ENCODE data around the gene CDK9. TPM values are rescaled to one million over a fixed set of nuclear protein-coding genes. Genes with fewer than 3 reads are reported as not detected.

The CDK9 gene
- polyA plus RNA-seq, 1 experiment, result 45.9 TPM

GRCh38 chr9:127773981-127774380, 11.9 kb upstream of the CDK9 start:
- Histone ChIP-seq H3K27ac (ENCODE audit: low read depth, low read length) (no peak overlapping the region), H3K4me3 (ENCODE audit: low read depth, low read length) (no peak overlapping the region), H3K9me3 (ENCODE audit: control insufficient read depth, insufficient read depth, low read length) (no peaks in the 10 kb centered on the region), H3K27me3 (ENCODE audit: control insufficient read depth, insufficient read depth, low read length) (no peaks in the 10 kb centered on the region)
- CTCF ChIA-PET, result no interaction called here
- POLR2A ChIA-PET, result no interaction called here
- DNase-seq (ENCODE audit: low read depth, low spot score), result no peak
- no peak for TF ChIP-seq CTCF (IDR thresholded peaks at IDR 0.05; ENCODE audit: low read depth, low read length)

- Histone ChIP-seq H3K9me3 (ENCODE audit: control insufficient read depth, insufficient read depth, low read length) (no peaks in the 10 kb centered on the region), H3K27ac (ENCODE audit: low read depth, low read length) (no peak overlapping the region), H3K27me3 (ENCODE audit: control insufficient read depth, insufficient read depth, low read length) (peaks cover 4% of the 10 kb centered on the region), H3K4me3 (ENCODE audit: low read depth, low read length) (no peak overlapping the region)
- no peak for TF ChIP-seq CTCF (IDR thresholded peaks at IDR 0.05; ENCODE audit: low read depth, low read length)
- no peak for DNase-seq (ENCODE audit: low read depth, low spot score)
- ChIA-PET POLR2A (no interaction called here), CTCF (no interaction called here)
Observed at GRCh38 chr9:127776195-127776923, 9.5 kb upstream of the CDK9 start.

GRCh38 chr9:127776924-127777289, 8.9 kb upstream of the CDK9 start:
- H3K27ac ChIP-seq (ENCODE audit: low read depth, low read length), result no peak overlapping the region
- no peaks in the 10 kb centered on the region for H3K9me3 ChIP-seq (ENCODE audit: control insufficient read depth, insufficient read depth, low read length)
- ChIA-PET CTCF (no interaction called here), POLR2A (no interaction called here)
- no peak overlapping the region for H3K4me3 ChIP-seq (ENCODE audit: low read depth, low read length)
- DNase-seq (ENCODE audit: low read depth, low spot score), result no peak
- peaks cover 4% of the 10 kb centered on the region for H3K27me3 ChIP-seq (ENCODE audit: control insufficient read depth, insufficient read depth, low read length)
- no peak for TF ChIP-seq CTCF (IDR thresholded peaks at IDR 0.05; ENCODE audit: low read depth, low read length)

- Histone ChIP-seq H3K4me3 (ENCODE audit: low read depth, low read length) (no peak overlapping the region), H3K27me3 (ENCODE audit: control insufficient read depth, insufficient read depth, low read length) (peaks cover 4% of the 10 kb centered on the region), H3K9me3 (ENCODE audit: control insufficient read depth, insufficient read depth, low read length) (no peaks in the 10 kb centered on the region), H3K27ac (ENCODE audit: low read depth, low read length) (no peak overlapping the region)
- ChIA-PET POLR2A (no interaction called here), CTCF (interaction anchor here (1.7 kb wide), 1 partner anchor 43 kb away, joined by 9 read pairs; the partner anchor contains the start of gene TOR2A)
- no peak for TF ChIP-seq CTCF (IDR thresholded peaks at IDR 0.05; ENCODE audit: low read depth, low read length)
- DNase-seq (ENCODE audit: low read depth, low spot score), result no peak
Observed at GRCh38 chr9:127777368-127777980, 8.4 kb upstream of the CDK9 start.

All from AG04450 (cell line).